Measurements from ENCODE around the gene FAM89A.

The FAM89A gene

DNA sequence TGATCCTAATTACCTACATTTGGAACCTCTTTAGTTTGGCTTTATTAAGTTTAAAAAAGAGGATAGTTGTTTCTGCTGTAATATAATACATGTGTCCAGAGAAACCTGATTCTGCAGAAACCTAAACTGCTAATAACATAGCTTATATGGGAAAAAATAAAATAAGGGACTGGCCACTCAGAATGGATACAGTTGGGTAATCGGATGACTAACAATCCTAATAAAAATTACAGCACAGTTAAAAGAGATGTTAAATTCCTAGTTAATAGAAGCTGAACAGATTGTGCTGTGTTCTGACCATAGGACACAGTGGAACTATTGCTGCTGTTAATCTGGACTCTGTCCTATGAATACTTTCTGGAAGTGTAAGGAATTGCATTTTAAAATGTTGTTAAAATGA, 45.2 kb downstream of the FAM89A start:
- Histone ChIP-seq H3K4me1 (ENCODE audit: insufficient read depth, low read length, poor library complexity, severe bottlenecking) (no peaks in the 10 kb centered on the region), H3K4me2 (ENCODE audit: low read depth, low read length, poor library complexity, severe bottlenecking) (no peak overlapping the region), H3K4me3 (ENCODE audit: low read length, poor library complexity, severe bottlenecking) (no peak overlapping the region), H4K20me1 (ENCODE audit: insufficient read depth, low read length, poor library complexity, severe bottlenecking) (no peaks in the 10 kb centered on the region), H3K9me2 (replicated peaks; ENCODE audit: low read depth, low read length) (no peaks in the 10 kb centered on the region), H3K79me2 (ENCODE audit: insufficient read depth, low read length) (no peaks in the 10 kb centered on the region), H3K9me3 (ENCODE audit: insufficient read depth, low read depth, low read length) (no peaks in the 10 kb centered on the region), H3K27me3 (ENCODE audit: insufficient read depth, low read length, poor library complexity, severe bottlenecking) (no peaks in the 10 kb centered on the region), H2AFZ (ENCODE audit: low read length) (no peak overlapping the region), H3K36me3 (ENCODE audit: insufficient read depth, low read length) (no peaks in the 10 kb centered on the region; the same call in 1 of the 2 replicates), H3K9ac (ENCODE audit: low read depth, low read length, poor library complexity, severe bottlenecking) (no peak overlapping the region), H3F3A (ENCODE audit: low read depth) (no peaks in the 10 kb centered on the region)
- no peak for TF ChIP-seq EZH2phosphoT487 (IDR thresholded peaks at IDR 0.05; ENCODE audit: borderline replicate concordance)
- TF ChIP-seq, protein P1, sequence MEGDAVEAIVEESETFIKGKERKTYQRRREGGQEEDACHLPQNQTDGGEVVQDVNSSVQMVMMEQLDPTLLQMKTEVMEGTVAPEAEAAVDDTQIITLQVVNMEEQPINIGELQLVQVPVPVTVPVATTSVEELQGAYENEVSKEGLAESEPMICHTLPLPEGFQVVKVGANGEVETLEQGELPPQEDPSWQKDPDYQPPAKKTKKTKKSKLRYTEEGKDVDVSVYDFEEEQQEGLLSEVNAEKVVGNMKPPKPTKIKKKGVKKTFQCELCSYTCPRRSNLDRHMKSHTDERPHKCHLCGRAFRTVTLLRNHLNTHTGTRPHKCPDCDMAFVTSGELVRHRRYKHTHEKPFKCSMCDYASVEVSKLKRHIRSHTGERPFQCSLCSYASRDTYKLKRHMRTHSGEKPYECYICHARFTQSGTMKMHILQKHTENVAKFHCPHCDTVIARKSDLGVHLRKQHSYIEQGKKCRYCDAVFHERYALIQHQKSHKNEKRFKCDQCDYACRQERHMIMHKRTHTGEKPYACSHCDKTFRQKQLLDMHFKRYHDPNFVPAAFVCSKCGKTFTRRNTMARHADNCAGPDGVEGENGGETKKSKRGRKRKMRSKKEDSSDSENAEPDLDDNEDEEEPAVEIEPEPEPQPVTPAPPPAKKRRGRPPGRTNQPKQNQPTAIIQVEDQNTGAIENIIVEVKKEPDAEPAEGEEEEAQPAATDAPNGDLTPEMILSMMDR (conservative IDR thresholded peaks at IDR 0.05; ENCODE audit: low read length), result no peak

DNA sequence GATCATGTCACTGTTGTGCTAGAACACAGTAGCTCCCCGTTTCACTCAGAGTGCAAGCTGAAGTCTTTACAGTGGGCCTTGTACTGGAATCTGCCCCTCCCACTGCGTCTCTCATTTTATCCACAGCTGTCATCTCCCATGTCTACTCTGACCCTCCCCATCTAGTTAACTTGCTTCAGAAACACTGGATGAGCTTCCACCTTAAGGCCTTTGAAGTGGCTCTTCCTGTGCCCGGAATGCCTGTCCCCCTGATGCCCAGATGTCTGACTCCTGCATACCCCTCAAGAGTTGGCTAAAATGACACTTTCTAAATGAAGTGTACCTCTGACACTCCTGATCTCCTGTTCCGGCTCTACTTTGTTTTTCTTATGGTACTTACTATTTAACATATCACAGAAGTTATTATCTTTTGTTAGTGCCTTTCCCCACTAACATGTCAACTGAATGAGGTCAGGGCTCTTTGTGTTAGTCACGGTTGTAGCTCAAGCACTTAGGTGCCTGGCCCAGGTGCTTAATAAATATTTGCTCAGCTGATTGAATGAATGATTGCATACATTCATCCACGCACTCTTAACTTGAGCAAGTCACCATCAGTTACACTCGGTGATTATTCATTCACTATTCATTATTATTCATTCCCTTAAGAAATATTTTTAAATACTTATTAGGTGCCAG, 47.8 kb downstream of the FAM89A start:
- H3K9me2 ChIP-seq (replicated peaks; ENCODE audit: low read depth, low read length), result no peaks in the 10 kb centered on the region
- no peaks in the 10 kb centered on the region for H3K79me2 ChIP-seq (ENCODE audit: insufficient read depth, low read length)
- H3F3A ChIP-seq (ENCODE audit: low read depth), result no peaks in the 10 kb centered on the region
- no peak overlapping the region for H2AFZ ChIP-seq (ENCODE audit: low read length)
- H3K4me1 ChIP-seq (ENCODE audit: insufficient read depth, low read length, poor library complexity, severe bottlenecking), result no peaks in the 10 kb centered on the region
- no peaks in the 10 kb centered on the region for H3K27me3 ChIP-seq (ENCODE audit: insufficient read depth, low read length, poor library complexity, severe bottlenecking)
- no peaks in the 10 kb centered on the region for H3K9me3 ChIP-seq (ENCODE audit: insufficient read depth, low read depth, low read length)
- H3K4me3 ChIP-seq (ENCODE audit: low read length, poor library complexity, severe bottlenecking), result no peak overlapping the region
- H3K9ac ChIP-seq (ENCODE audit: low read depth, low read length, poor library complexity, severe bottlenecking), result no peak overlapping the region
- no peak for TF ChIP-seq EZH2phosphoT487 (IDR thresholded peaks at IDR 0.05; ENCODE audit: borderline replicate concordance)
- TF ChIP-seq, protein P1 (conservative IDR thresholded peaks at IDR 0.05; ENCODE audit: low read length), result no peak
- H3K4me2 ChIP-seq (ENCODE audit: low read depth, low read length, poor library complexity, severe bottlenecking), result no peak overlapping the region
- no peaks in the 10 kb centered on the region for H3K36me3 ChIP-seq (ENCODE audit: insufficient read depth, low read length)
- no peaks in the 10 kb centered on the region for H4K20me1 ChIP-seq (ENCODE audit: insufficient read depth, low read length, poor library complexity, severe bottlenecking)

DNA sequence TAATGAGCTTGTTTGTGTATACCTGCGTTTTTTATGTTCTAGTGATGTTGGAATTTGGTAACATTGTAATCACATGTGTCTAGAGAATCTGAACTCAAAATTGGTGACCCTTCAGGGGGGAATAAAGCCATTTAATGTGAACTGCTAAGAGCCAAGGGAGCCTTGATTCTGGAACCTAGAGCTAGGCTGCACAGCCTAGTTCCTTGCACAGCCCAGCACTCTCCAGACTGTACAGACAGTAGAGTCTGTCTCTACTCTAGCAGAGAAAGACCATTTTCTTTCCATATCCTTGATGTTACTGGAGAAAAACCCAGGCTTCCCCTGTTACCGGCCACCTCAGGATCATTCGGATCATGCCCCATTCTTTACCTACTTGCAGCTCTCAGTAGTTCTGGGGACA, 52.6 kb downstream of the FAM89A start:
- Histone ChIP-seq H3K9me2 (replicated peaks; ENCODE audit: low read depth, low read length) (no peaks in the 10 kb centered on the region), H3K9me3 (ENCODE audit: insufficient read depth, low read depth, low read length) (no peaks in the 10 kb centered on the region), H3K79me2 (ENCODE audit: insufficient read depth, low read length) (no peaks in the 10 kb centered on the region), H3K4me3 (ENCODE audit: low read length, poor library complexity, severe bottlenecking) (no peak overlapping the region), H3K4me2 (ENCODE audit: low read depth, low read length, poor library complexity, severe bottlenecking) (no peak overlapping the region), H2AFZ (ENCODE audit: low read length) (no peak overlapping the region), H3K27me3 (ENCODE audit: insufficient read depth, low read length, poor library complexity, severe bottlenecking) (no peaks in the 10 kb centered on the region), H3K9ac (ENCODE audit: low read depth, low read length, poor library complexity, severe bottlenecking) (no peak overlapping the region), H3K4me1 (ENCODE audit: insufficient read depth, low read length, poor library complexity, severe bottlenecking) (no peaks in the 10 kb centered on the region), H3K36me3 (ENCODE audit: insufficient read depth, low read length) (no peaks in the 10 kb centered on the region), H3F3A (ENCODE audit: low read depth) (no peaks in the 10 kb centered on the region), H4K20me1 (ENCODE audit: insufficient read depth, low read length, poor library complexity, severe bottlenecking) (no peaks in the 10 kb centered on the region)
- no peak for TF ChIP-seq EZH2phosphoT487 (IDR thresholded peaks at IDR 0.05; ENCODE audit: borderline replicate concordance)
- TF ChIP-seq, protein P1 (conservative IDR thresholded peaks at IDR 0.05; ENCODE audit: low read length), result no peak
